GM21360 (cell line): ENCODE measurements around the gene PHKG2.

Experiments
- ATAC-seq: cut with Tn5 transposase; IDR thresholded peaks from one replicate; pipeline ENCODE4 v1.9.1; 2021; ENCODE audit warnings: mild to moderate bottlenecking, moderate library complexity; ENCODE audit not compliant: unreplicated experiment

Gene PHKG2

GRCh38 chr16:30728321-30728720 is 19.9 kb upstream of the PHKG2 start:
- ATAC-seq, result no peak

GRCh38 chr16:30728899-30729672 is 19.1 kb upstream of the PHKG2 start:
- ATAC-seq, result no peak

- ATAC-seq, result no peak
These were observed 16.8 kb upstream of the PHKG2 start for GRCh38 chr16:30731411-30731810.

- ATAC-seq, result no peak
These were observed 11.0 kb upstream of the PHKG2 start for GRCh38 chr16:30736995-30737793.

DNA sequence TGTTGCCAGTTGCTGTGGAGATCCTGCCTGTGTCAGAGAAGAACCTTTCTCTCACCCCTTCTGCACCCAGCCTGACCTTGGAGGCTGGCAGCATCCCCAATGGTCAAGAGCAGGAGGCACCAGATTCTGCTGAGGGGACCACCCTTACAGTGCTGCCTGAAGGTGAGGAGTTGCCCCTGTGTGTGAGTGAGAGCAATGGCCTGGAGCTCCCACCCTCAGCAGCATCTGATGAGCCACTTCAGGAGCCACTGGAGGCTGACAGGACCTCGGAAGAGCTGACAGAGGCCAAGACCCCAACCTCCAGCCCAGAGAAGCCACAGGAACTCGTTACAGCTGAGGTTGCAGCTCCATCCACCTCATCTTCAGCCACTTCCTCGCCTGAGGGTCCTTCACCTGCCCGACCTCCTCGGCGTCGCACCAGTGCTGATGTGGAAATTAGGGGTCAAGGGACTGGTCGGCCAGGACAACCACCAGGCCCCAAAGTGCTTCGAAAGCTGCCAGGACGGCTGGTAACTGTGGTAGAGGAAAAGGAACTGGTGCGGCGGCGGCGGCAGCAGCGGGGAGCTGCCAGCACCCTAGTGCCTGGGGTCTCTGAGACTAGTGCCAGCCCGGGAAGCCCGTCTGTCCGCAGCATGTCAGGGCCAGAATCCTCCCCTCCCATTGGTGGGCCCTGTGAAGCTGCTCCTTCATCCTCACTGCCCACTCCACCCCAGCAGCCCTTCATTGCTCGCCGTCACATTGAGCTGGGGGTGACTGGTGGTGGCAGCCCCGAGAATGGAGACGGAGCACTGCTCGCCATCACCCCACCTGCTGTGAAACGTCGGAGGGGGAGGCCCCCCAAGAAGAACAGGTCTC is 10.2 kb upstream of the PHKG2 start:
- ATAC-seq, result no peak

DNA sequence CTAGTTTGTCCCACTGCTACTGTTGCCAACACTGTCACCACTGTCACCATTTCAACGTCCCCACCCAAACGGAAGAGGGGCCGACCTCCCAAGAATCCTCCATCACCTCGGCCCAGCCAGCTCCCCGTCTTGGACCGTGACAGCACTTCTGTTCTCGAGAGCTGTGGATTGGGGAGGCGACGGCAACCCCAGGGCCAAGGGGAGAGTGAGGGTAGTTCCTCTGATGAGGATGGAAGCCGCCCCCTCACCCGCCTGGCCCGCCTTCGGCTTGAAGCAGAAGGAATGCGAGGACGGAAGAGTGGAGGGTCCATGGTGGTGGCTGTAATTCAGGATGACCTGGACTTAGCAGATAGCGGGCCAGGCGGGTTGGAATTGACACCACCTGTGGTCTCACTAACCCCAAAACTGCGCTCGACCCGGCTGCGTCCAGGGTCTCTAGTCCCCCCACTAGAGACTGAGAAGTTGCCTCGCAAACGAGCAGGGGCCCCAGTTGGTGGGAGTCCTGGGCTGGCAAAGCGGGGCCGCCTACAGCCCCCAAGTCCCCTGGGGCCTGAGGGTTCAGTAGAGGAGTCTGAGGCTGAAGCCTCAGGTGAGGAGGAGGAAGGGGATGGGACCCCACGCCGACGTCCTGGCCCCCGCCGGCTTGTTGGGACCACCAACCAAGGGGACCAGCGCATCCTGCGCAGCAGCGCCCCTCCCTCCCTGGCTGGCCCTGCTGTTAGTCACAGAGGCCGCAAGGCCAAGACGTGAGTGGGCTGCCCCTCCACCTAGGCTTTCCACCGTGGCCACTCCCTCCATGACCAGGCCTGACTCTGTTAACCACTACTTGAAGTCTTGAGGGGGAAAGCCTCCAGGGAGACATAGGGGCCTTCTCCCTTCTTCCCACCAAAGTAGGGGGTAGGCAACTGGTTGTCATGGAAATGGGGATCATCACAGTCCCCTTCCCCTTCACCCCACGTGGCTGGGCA is 9.0 kb upstream of the PHKG2 start:
- no peak for ATAC-seq

GRCh38 chr16:30740364-30741251 is 7.6 kb upstream of the PHKG2 start:
- no peak for ATAC-seq

GRCh38 chr16:30741461-30741914 is 6.7 kb upstream of the PHKG2 start:
- no peak for ATAC-seq

GRCh38 chr16:30743716-30744115 is 4.5 kb upstream of the PHKG2 start:
- no peak for ATAC-seq

GRCh38 chr16:30744183-30744582 is 4.0 kb upstream of the PHKG2 start:
- ATAC-seq, result no peak

GRCh38 chr16:30745082-30745481 is 3.1 kb upstream of the PHKG2 start:
- ATAC-seq, result no peak

- no peak for ATAC-seq
These were observed 1.5 kb upstream of the PHKG2 start for GRCh38 chr16:30746638-30747175.

DNA sequence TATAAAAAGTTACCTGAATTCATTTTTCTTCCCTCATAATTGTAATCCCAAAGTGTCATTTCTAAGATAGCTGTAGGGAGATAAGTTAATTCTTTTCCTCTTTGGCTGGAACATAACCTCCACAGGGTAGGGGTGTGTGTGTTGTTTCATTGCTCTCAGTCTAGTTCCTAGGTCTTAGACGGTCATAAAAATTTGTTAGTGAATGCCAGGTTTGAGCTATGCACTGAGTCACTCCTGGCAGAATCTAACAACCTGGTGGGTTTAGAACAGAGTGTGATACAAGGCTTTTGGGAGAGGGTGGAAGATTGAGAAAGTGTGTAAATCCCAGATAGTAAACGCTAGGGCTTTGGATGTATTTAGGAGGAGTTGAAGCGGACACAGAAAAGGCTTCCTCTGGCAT is 894 bp upstream of the PHKG2 start:
- ATAC-seq, result no peak

DNA sequence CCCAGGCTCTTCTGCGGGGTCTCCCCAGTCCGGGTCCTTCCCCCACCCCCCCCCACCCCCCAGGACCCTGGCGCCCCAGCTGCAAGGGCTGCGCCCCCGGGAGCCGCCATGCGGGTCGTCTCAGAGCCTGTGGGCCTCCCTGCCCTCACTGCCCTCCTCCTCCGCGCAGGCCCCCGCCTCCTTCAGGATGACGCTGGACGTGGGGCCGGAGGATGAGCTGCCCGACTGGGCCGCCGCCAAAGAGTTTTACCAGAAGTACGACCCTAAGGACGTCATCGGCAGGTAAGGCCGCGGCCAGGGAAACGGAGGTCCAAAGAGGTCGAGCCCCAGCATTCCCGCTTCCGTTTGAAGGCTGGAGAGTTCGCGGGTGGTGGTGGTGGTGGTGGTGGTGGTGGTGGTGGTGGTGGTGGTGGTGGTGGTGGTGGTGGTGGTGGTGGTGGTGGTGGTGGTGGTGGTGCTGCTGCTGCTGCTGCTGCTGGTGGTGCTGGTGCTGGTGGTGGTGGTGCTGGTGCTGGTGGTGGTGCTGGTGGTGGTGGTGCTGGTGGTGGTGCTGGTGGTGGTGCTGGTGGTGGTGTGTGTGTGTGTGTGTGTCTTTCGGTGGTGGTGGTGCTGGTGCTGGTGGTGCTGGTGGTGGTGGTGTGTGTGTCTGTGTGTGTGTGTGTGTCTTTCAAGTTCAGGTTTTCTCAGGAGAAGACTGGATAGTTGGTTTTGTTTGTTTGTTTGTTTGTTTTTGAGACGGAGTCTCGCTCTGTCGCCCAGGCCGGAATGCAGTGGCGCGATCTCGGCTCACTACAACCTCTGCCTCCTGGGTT is 615 bp downstream of the PHKG2 start:
- ATAC-seq, result peak; percentile 10

DNA sequence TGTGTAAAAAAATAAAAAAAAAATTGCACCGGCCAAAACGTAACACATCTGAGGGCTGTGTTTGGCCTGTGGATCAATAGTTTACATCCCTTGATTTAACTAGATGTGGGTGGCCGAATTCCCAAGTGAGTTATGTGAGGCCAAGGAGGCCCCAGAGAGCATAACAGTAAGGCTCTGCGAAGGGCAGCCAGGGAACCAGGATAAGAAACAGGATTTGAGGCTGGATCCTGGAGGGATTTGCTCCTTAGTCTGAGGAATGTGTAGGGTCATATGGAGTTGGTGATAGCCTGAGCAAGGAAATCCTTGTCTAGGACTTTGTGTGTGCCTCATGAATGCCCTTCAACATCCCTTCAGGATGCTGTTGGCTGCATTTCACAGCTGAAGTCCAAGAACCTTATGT is 2.0 kb downstream of the PHKG2 start:
- no peak for ATAC-seq

GRCh38 chr16:30750876-30751465 is 2.7 kb downstream of the PHKG2 start:
- no peak for ATAC-seq

GRCh38 chr16:30753596-30753995 is 5.4 kb downstream of the PHKG2 start:
- ATAC-seq, result no peak
